Measurements from ENCODE around the gene SIRT3. TPM values are rescaled to one million over a fixed set of nuclear protein-coding genes. Genes with fewer than 3 reads are reported as not detected.

Gene SIRT3
- 10 to 100 TPM; 20.1 to 24.2 (median 21.2) TPM for total RNA-seq
- 9.5 TPM for total RNA-seq (2013)

DNA sequence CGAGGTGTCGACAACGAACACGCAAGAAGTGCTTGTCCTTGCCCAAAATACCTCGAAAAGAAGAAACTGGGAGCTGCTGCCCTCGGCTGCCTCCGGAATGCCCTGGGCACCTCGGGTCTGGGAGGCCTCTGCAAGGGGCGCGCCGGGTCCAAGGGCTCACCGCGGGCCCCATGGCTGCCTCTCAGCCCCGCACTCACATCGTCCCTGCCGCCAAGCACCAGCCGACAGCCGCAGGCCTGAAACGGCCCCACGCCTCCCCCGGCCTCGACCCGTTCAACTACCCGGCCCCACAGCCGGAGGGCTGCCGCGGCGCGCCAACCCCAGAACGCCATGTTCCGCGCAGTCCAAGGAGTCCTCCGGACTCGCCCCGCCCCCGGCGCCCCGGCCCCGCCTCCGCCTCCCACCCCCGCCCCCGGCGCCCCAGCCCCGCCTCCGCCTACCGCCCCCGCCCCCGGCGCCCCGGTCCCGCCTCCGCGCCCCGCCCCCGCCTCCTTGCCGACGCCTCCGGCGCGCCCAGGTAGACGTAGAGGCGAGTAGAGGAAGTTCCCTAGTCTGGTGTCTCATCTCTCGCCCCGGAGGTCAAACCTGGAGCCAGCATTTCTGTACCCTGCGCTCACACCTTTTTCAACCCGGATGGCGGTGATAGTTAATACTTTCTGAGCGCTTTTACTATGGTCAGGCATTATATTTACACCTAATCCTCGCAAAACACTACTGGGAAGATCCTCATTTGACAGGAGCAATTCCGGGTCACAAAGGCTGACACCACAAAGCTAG is at the start of gene SIRT3:
TSS of gene SIRT3 (minus strand) at position 346 of the 777 bp plus-strand sequence. CDS start at position 332, 14 bp downstream.
- Histone ChIP-seq H3K27me3 (ENCODE audit: control insufficient read depth, insufficient read depth, low read length) (no peaks in the 10 kb centered on the region), H3K9me3 (ENCODE audit: control insufficient read depth, insufficient read depth, low read length) (no peaks in the 10 kb centered on the region), H3K27ac (ENCODE audit: low read length) (peak within 1 kb of the TSS; percentile 100), H3K36me3 (ENCODE audit: control insufficient read depth, insufficient read depth, low read length) (peaks cover 5% of the 10 kb centered on the region), H3K4me3 (ENCODE audit: low read length) (peak within 1 kb of the TSS; percentile 99), H3K4me1 (ENCODE audit: control insufficient read depth, insufficient read depth, low read length) (peaks cover 20% of the 10 kb centered on the region)
- peak; percentile 83 to 93 (median 85) for ATAC-seq
- Mint-ChIP-seq H3K4me3 (peak within 1 kb of the TSS; percentile 97), H3K27ac (peak within 1 kb of the TSS; percentile 98), H3K36me3 (no peaks in the 10 kb centered on the region), H3K4me1 (peaks cover 33 to 35% of the 10 kb centered on the region in 2 donors), H3K27me3 (ENCODE audit: low read depth in 2 of 2) (no peaks in the 10 kb centered on the region), H3K9me3 (no peaks in the 10 kb centered on the region)
- DNase-seq, result peak; percentile 80 to 95
- 0% methylated on average over 68 of the region's 70 CpGs for WGBS (ENCODE audit: insufficient coverage)
- intact Hi-C loops (cut with micrococcal nuclease), result loop anchor here (1.0 to 5.0 kb wide), 4 partner anchors 29 to 281 kb away; partner anchors contain the start of genes BET1L, PTDSS2 and RIC8A
- TF ChIP-seq, protein P1, sequence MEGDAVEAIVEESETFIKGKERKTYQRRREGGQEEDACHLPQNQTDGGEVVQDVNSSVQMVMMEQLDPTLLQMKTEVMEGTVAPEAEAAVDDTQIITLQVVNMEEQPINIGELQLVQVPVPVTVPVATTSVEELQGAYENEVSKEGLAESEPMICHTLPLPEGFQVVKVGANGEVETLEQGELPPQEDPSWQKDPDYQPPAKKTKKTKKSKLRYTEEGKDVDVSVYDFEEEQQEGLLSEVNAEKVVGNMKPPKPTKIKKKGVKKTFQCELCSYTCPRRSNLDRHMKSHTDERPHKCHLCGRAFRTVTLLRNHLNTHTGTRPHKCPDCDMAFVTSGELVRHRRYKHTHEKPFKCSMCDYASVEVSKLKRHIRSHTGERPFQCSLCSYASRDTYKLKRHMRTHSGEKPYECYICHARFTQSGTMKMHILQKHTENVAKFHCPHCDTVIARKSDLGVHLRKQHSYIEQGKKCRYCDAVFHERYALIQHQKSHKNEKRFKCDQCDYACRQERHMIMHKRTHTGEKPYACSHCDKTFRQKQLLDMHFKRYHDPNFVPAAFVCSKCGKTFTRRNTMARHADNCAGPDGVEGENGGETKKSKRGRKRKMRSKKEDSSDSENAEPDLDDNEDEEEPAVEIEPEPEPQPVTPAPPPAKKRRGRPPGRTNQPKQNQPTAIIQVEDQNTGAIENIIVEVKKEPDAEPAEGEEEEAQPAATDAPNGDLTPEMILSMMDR (IDR thresholded peaks at IDR 0.05), result no peak

DNA sequence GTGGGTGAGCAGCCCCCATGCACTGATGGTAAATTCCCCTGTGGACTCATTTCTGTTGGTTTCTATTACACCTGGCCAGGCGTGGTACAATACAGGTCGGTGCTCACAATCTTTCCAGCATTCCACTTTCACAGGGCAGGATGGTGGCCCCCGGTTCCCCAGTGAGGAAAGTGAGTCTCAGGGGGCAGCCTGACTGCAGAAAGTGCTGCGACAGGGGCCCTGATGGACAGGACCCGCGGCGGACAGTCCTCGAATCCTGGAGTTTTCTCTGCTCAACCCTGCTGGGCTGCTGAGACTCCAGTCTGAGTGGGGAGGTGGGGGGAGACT is 49.7 kb upstream of the SIRT3 start:
- TF ChIP-seq, protein P1 (IDR thresholded peaks at IDR 0.05), result no peak
- intact Hi-C loops (cut with micrococcal nuclease), result no loop called here
- H3K9me3 ChIP-seq (ENCODE audit: control insufficient read depth, insufficient read depth, low read length), result no peaks in the 10 kb centered on the region
- no peak overlapping the region for H3K27ac ChIP-seq (ENCODE audit: low read length)
- Mint-ChIP-seq H3K4me3 (no peak overlapping the region), H3K27ac (no peak overlapping the region), H3K27me3 (ENCODE audit: low read depth in 2 of 2) (peaks cover 0 to 34% of the 10 kb centered on the region in 2 donors), H3K36me3 (no peaks in the 10 kb centered on the region), H3K4me1 (peaks cover 29 to 55% of the 10 kb centered on the region in 2 donors), H3K9me3 (no peaks in the 10 kb centered on the region)
- peaks cover 20% of the 10 kb centered on the region for H3K27me3 ChIP-seq (ENCODE audit: control insufficient read depth, insufficient read depth, low read length)
- no peak for ATAC-seq
- no peak for DNase-seq
- H3K36me3 ChIP-seq (ENCODE audit: control insufficient read depth, insufficient read depth, low read length), result peaks cover 2% of the 10 kb centered on the region
- peaks cover 82% of the 10 kb centered on the region for H3K4me1 ChIP-seq (ENCODE audit: control insufficient read depth, insufficient read depth, low read length)
- no peak overlapping the region for H3K4me3 ChIP-seq (ENCODE audit: low read length)
- 94% methylated on average over 8 of the region's 8 CpGs for WGBS (ENCODE audit: insufficient coverage)

DNA sequence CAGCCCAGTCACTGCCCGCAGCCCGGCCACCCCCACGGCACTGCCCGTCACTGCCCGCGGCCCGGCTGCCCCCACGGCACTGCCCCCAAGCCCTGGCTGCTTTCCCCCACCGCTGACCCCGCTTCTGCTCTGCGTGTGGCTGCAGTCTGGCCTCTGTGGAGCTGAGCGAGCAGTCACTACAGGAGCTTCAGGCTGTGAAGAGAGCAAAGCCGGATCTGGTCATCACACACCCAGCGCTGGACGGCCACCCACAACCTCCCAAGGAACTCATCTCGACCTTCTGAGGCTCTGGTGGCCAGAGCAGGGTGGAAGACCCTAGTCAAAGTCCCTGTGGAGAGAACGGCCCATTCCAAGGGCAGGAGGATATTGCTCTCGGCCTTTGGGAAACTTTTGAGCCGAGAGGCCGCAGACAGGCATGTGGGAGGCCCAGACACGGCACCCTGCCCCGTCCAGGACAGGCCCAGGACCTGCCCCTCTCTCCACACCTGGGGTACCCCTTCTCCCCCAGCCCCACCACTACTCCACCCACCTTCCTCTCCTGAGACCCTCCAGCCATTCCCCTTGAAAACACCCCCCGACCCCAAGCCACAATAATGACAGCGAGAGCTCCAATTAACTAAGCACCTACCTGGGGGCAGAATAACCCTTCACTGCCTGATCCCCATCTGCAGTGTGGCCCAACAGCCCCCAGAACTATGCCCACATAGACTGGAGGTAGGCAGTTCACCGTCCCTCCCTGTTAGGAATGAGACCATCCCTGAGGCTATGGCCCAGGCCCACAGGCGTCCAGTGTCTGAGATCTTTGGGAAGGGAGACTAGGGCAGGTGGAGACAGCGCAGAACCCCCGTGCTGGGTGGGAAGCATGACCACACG is 49.1 kb upstream of the SIRT3 start:
- no peaks in the 10 kb centered on the region for H3K9me3 ChIP-seq (ENCODE audit: control insufficient read depth, insufficient read depth, low read length)
- peaks cover 21% of the 10 kb centered on the region for H3K27me3 ChIP-seq (ENCODE audit: control insufficient read depth, insufficient read depth, low read length)
- H3K4me1 ChIP-seq (ENCODE audit: control insufficient read depth, insufficient read depth, low read length), result peaks cover 80% of the 10 kb centered on the region
- no peak overlapping the region for H3K27ac Mint-ChIP-seq
- H3K4me1 Mint-ChIP-seq, result peaks cover 29 to 52% of the 10 kb centered on the region in 2 donors
- TF ChIP-seq, protein P1 (IDR thresholded peaks at IDR 0.05), result no peak
- no peaks in the 10 kb centered on the region for H3K9me3 Mint-ChIP-seq
- no peaks in the 10 kb centered on the region for H3K36me3 ChIP-seq (ENCODE audit: control insufficient read depth, insufficient read depth, low read length)
- H3K4me3 ChIP-seq (ENCODE audit: low read length), result no peak overlapping the region
- WGBS (ENCODE audit: insufficient coverage), result 89% methylated on average over 29 of the region's 29 CpGs
- DNase-seq (peak; percentile 6 to 14), ATAC-seq (no peak)
- peaks cover 0 to 34% of the 10 kb centered on the region in 2 donors for H3K27me3 Mint-ChIP-seq (ENCODE audit: low read depth in 2 of 2)
- H3K4me3 Mint-ChIP-seq, result no peak overlapping the region
- no peaks in the 10 kb centered on the region for H3K36me3 Mint-ChIP-seq
- intact Hi-C loops (cut with micrococcal nuclease), result no loop called here
- no peak overlapping the region for H3K27ac ChIP-seq (ENCODE audit: low read length)

All from natural killer cell (primary cell).